Measurements from ENCODE around the gene SUCLA2.

SUCLA2 gene

DNA sequence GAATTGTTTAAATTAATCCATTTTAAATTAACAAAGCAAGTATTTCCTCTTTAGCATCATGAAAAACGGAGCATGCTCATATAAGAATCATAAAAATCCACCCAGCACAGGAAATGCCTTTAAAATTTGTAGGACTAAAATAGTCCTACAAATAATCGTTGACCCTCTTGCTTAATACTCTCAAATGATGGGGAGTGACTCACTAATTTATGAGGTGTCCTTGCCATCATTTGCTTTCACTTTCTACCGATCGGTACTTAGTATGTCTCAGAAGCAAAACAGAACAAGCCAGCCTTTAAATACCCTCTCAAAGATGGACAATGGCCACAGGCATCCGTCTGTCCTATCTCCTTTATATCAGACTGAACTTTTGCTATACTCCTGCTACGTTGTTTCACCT, 97.2 kb downstream of the SUCLA2 start:
- DNase-seq (ENCODE audit: low read depth) = no peak

DNA sequence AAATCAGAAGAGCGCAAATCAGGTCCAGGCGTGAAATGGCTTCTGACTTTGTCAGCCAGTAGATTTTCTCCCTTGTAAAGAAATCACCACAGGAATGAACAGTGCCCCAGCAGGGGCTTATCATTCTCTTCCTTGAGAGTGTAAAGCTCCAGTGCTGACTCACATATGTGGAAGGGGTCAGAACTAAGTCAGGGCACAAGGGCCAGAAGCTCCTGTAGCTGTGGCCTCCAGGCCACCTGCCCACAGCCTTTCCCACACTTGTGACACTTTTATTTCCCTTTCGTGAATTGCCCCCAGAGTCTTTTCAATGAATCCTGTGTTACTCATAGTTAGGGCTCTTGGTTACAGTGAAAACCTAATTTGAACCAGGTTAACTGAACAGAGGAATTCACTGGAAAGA, 99.6 kb downstream of the SUCLA2 start:
- DNase-seq (ENCODE audit: low read depth) = no peak

DNA sequence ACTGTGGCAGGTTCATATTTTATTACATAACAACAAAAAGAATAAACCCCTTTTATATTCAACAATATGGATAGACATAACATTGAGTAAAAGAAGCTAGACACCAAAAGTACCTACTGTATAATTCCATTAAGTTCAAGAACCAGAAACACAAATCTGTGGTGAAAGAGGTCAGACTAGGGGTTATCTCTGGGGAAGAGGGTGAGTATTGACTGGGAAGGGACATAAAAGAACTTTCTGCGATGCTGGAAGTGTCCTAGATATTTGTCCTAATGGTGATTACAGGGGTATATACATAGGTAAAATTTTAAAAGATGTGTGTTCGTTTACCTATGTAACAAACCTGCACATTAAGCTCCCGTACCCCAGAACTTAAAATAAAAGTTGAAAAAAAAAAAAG, 103.0 kb downstream of the SUCLA2 start:
- no peak for DNase-seq (ENCODE audit: low read depth)

DNA sequence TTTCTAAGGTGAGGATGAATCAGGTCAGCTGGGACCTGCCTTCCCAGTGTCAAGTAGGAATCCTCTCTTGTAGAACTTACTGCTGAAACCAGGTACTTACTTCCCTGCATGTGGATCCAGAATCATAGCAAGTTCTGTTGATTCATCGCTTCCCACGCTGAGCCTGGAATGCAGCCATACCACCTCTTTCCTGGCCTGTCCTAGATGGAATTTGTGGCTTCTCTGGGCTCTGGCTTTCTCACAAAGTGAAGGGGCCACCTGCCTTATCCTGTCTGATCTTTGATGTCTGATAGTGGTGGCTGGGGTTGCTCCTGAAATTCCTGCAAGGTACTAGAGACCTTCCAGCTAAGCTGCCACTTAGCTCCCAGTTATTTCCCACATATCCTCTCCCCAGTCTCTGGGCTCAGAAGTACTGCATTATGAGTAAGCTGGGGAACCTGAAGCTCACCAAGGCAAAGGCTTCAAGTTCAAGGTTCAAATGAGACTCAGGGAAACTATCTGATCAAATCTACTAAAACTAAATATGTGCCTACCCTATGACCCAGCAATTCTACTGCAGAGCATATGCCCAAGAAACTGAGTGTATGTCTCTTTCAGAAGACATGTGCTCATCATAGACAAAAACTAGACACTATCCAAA, 103.5 kb downstream of the SUCLA2 start:
- no peak for DNase-seq (ENCODE audit: low read depth)

DNA sequence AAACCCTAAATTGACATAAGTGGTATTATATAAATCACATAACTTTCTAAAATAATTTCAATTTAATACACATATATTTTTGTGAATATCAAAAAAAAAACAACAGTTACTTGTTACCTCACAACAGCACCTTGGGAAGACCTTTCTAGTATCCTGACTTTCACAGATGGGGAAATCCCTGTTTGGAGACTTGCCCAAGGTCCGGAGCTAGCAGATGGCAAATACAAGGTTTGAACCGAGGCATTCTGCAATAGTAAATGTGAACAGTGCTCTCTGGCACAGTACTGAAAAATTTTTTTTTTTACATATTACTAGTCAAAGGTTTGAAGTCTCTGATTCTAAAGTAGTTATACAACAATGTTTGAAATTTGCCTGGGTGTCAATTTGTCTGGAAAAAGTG, 104.5 kb downstream of the SUCLA2 start:
- no peak for DNase-seq (ENCODE audit: low read depth)

DNA sequence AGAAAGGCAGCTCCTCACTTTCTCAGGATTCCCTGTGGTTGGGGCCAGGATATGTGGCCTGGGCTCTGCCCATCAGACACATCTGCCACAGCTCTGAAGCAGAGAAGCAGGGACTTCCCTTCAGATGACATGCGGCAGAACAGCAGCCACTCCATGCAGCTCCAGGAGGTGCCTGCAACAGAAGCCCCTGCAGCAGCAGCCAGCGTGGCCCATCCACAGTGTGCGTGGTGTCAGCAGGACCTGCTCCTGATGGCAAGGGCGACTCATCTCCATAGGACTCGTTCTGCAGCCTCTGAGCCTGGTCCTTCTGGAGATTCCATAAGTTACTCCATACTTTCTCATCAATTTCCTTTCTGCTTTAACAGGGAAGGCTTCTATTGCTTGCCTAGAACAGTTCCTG, 105.0 kb downstream of the SUCLA2 start:
- DNase-seq (ENCODE audit: low read depth) = no peak

DNA sequence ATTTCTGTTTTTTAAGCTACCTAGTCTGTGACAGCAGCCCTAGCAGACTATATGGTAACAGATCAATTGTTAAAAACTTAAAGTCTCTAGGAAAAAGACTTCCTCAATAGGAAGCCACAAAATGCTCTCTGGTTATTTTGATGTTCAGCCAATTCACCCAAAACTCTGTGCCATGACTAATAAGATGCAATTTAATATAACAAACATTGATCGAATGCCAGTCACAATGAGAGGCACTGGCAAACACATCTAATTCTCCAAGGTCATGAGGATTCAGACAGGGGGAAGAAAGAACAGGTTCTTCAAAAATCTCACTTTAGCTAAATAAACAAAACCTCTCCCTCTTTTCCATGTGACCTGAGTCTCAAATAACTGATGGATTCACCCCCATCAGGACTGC, 107.5 kb downstream of the SUCLA2 start:
- DNase-seq (ENCODE audit: low read depth) = no peak
